GM18873 (cell line): Measurements from ENCODE around the gene CHAMP1.
"Not testable (repeated sequence)": the region's sequence is repeated elsewhere in the genome, so short reads cannot be mapped to it uniquely, and the experiment has no call there.

Source experiments
- ATAC-seq: cut with Tn5 transposase; IDR thresholded peaks from one replicate; pipeline ENCODE4 v1.9.1; 2021; ENCODE audit warnings: mild to moderate bottlenecking, moderate library complexity, moderate number of reproducible peaks; ENCODE audit not compliant: unreplicated experiment, low FRiP score

The CHAMP1 gene

GRCh38 chr13:114328595-114328994 lies 14.3 kb downstream of the CHAMP1 start:
- ATAC-seq = no peak

DNA sequence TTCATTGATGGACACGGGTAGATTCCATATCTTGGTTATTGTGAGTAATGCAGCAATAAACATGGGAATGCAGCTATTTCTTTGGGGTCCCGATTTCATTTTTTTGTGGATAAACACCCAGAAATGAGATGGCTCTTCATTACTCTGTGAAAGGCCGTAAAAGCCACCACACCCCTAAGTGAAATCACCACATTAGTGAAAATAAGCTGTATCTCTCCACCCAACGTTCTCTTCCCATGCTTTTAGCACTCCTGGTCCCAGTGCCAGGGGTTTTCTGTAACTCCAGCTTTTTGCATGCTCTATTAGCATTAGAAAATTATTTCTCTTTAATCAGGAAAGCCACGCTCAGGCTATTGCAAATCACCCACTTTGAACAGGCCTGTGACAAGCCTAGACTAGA lies 15.8 kb downstream of the CHAMP1 start:
- no peak for ATAC-seq

GRCh38 chr13:114333881-114334280 lies 19.6 kb downstream of the CHAMP1 start:
- ATAC-seq = not testable (repeated sequence)

DNA sequence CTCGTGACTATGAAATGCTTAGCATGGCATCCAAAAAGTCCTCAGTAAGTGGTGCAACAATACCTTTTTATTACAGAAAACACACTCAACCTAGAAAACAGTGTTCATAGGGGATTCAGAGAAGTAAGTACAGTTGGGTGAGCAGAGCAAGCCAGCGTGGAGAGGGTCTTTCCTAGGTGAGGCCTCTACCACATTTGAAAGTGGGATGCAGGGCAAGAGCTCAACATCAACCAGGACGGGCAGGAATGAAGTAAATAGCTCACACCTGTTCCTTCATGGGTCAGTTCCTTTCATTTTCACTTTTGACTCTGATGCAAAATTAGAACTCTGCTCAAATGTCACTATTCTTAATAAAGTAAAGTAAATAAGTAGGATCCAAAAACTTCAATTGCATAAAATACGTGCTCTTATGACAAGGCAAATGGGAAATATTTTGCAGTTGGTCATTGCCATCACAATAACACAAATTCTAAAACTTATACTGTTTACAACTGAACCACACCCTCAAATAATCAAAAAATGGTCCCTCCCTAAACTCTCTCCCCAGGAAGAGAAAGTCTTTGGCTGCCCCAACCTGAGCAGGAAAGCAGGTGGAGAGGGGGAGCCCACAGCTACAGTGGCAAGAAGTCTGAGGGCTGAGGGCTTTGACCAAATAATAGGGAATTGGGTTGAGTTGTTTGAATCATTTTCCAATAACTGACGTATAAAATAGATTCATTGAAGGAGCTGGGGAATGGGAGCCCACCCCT lies 20.2 kb downstream of the CHAMP1 start:
- no peak for ATAC-seq

- not testable (repeated sequence) for ATAC-seq
These were observed 22.2 kb downstream of the CHAMP1 start for GRCh38 chr13:114336457-114336856.

DNA sequence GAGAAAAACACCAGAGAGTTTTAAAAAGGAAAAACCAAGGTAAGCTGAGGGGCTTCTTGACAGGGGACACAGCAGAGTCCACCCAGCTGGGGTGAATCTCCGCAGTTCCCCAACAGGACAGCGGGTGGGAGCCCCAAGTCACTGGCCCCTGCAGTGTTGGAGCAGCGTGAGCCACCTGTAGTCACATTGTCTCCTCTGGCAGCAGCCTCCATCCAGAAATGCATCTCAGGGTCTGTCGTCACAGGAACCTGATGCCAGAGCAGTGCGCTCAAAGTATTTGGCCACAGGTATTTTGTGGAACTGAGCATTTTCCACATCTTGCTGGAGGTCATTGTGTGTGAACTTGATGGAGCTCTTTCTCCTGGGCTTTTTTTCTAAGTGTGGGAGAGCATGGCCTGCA lies 24.7 kb downstream of the CHAMP1 start:
- no peak for ATAC-seq

DNA sequence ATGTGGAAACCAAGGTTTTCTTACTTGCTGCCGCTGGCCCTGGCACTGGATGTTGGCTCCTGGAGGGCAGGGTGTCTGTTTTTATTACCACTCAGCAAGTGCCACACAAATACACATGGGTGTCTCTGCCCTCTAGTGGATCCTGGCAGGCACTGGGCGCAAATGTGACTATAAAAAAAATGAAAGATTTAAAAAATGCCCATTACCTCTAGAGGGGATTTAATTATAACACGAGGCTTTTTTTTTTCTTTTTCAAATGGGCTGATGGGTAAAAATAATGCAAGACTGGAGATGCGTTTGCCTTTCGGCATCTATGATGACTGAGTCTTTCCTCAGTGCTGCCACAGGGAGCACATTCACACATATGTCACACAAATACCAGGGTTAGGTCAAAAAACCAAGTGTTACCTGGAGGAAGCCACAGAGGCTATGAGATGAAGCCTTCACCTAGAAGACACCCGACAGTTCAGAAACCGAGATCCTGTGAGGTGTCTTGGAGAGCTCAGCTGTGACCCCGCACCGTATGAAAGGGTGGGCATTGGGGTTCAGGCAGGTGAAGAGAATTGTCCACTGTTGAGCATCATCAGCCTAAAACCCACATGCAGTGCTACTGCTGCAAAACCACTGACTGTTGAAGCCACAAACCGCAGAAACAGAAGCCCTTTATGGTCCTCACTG lies 25.7 kb downstream of the CHAMP1 start:
- ATAC-seq = no peak

DNA sequence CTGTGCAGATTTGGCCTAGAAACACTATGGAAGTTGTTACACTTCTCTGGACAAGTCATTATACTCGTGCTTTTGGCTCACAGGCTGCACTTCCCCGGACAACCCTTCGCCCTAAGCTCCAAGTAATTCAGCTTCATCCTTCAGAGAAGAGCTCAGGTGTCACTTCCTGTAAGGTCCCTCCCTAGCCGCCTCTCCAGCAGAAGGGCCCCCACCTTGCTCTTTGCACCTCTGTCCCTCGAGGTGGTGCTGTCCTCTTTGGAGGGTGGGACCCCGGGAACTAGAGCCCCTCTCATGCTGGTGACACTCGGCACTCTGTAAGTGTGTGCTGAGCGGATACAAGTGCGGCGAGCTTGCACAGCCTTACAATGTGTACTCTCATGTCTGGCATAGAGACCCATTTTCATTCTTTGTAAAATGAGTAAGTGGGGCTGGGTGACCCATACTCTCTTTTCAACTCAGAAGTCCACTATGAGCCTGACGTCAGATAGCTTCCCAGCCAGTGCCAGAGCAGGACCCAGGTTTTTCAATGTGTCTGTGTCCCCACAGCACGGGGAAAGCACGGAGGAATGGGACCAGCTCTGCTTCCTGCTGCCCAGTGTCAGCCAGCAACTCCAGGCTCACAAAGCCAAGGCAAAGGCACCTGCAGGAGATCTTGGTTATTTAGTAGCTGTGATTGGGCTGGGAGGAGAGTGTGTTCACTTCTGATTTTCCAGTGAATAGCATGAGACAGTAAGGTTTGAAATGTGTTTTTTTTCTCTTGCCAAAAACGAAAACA lies 26.9 kb downstream of the CHAMP1 start:
- no peak for ATAC-seq

- ATAC-seq = not testable (repeated sequence)
These were observed 33.0 kb downstream of the CHAMP1 start for GRCh38 chr13:114347256-114347655.

- not testable (repeated sequence) for ATAC-seq
These were observed 38.5 kb downstream of the CHAMP1 start for GRCh38 chr13:114352763-114353162.

- not testable (repeated sequence) for ATAC-seq
These were observed 39.1 kb downstream of the CHAMP1 start for GRCh38 chr13:114353382-114353781.
